Heart left ventricle (tissue), 13 donors: ENCODE data around the gene PTX4.

ENCODE experiments used
- CTCF ChIP-seq, 12 donors: fragments of 200-600 bp; sonication (generic) in 4 of 12; IDR thresholded peaks; one replicate each; pipeline versions ENCODE4 v1.5.0 to v1.8.0; 2018 to 2022; ENCODE audit warnings: antibody characterized with exemption in 12 of 12, mild to moderate bottlenecking in 5 of 12
- POLR2A ChIP-seq, 2 donors: fragments of 450-650 bp; IDR thresholded peaks; one replicate each; pipeline ENCODE4 v1.6.1; 2017; ENCODE audit warnings: antibody characterized with exemption in 2 of 2, mild to moderate bottlenecking in 2 of 2, moderate library complexity in 2 of 2
- donor health status: ischemic (EF 13 %, LVEDD 7.1; RV severe dilation, severe dysfunction).
- donor health status: DM: no; HTN: yes; CAD: no.
- donor health status: DM: no; HTN: no; CAD: no.
- donor health status: ischemic (EF 25% LVEDD 6.9; RV normal size, moderate dysfunction).
- donor health status: ischemic (EF 25% LVEDD 5.7; RV mildly dilated, moderate dysfunction).
- donor health status: ischemic (EF 35%, LVEDD 5.7; RV mildly dilated, moderate dysfunction).
- donor health status: nonischemic (EF 11% LVEDD 7.7; RV severe dilation, severe dysfunction).
- donor health status: DM: yes; HTN: yes; CAD: no.
- donor health status: PGD.
- donor health status: ischemic (EF 29% LVEDD 5.4; RV normal size, mild dysfunction).
- donor health status: nonischemic (EF 23%, LVEDD 6.1; RV moderate dilation, normal function).

DNA sequence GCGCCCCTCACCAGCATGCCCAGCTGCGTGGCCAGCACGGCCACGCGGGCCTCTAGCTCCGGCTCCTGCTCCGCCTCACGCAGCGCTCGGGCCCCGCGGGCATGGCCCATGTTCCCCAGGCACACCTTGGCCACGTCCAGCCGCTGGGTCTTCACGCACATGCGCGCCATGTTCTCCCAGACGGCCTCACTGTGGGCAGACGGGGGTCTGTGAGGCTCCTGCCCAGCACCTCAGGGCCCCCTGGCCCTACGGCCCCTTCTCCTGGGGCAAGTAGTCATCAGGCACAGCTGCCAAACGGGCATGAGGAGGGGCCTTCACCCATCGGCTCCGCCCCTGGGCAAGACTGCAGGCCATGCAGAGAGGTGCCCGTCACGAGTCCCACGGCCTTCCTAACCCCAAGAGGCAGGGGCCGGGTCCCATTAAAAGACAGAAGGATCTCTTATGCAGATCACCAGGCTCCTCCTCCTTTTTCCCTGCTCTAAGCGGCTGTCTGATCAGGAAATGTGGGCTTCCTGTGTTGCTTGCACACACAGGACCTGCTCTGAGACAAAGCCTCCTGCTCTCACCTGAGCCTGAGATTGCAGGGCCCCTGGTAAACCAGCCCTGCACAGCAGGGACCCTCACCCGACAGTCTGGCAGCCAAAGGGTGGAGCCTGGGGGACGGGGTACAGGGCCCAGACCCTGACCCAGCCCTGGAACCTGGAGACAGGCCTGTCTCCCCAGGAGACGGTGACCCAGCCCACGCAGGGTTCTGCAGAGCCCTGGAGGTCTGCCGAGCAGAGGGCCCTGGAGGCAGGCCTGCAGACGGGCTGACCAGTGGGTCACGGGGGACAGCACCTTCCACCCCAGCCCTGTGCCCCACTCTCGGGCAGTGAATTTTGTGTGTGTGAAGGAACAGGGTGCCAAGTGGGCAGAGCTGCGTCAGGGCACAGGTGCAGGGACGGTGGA is 38.1 kb upstream of the PTX4 start:
- TF ChIP-seq POLR2A (IDR thresholded peaks at IDR 0.05) (no peak), CTCF (IDR thresholded peaks at IDR 0.05) (no peak)
